H1 (cell line): Measurements from ENCODE around the gene MAPK11. TPM values are rescaled to one million over a fixed set of nuclear protein-coding genes. Genes with fewer than 3 reads are reported as not detected.

ENCODE experiments used
- CTCF ChIA-PET: fragments of 300-600 bp; sonication (Branson Sonifier 250); formaldehyde crosslinking; loops from one replicate; lab custom pipeline; 2021; ENCODE audit not compliant: partially characterized antibody; lab: Charles Lee
- POLR2A ChIA-PET: fragments of 300-600 bp; sonication (Branson Sonifier 250); formaldehyde crosslinking; loops from one replicate; lab custom pipeline; 2021; ENCODE audit warnings: inconsistent platforms; ENCODE audit not compliant: partially characterized antibody; lab: Charles Lee
- DNase-seq, 2 experiments: peaks; one replicate each; pipeline versions ENCODE4 v3.0.0 to v3.0.0-alpha.2; 2010 to 2022; ENCODE audit warnings: low spot score in 2 of 2, low read depth in 1 of 2, mixed read lengths in 1 of 2
- FAIRE-seq: peaks from 2 replicates; lab custom pipeline; 2011; peaks lifted over from hg19 to GRCh38; lab: Jason Lieb, UNC
- H2AFZ ChIP-seq: 2 replicates; pipeline ENCODE4 v1.8.1; 2012; ENCODE audit warnings: low read length, inconsistent platforms
- H2AK5ac ChIP-seq: 2 replicates; pipeline ENCODE4 v1.6.1; 2013; ENCODE audit warnings: low read depth, low read length
- H2BK120ac ChIP-seq: replicated peaks from 2 replicates; pipeline ENCODE3; 2013; ENCODE audit warnings: low read depth, low read length, inconsistent platforms
- H2BK12ac ChIP-seq: 2 replicates; pipeline ENCODE4 v1.6.1; 2013; ENCODE audit warnings: low read depth, low read length
- H2BK15ac ChIP-seq: 2 replicates; pipeline ENCODE4 v1.6.1; 2013; ENCODE audit warnings: low read length
- H2BK20ac ChIP-seq: 2 replicates; pipeline ENCODE4 v1.6.1; 2013; ENCODE audit warnings: low read length
- H2BK5ac ChIP-seq: 2 replicates; pipeline ENCODE4 v1.6.1; 2013; ENCODE audit warnings: low read depth, low read length
- H3K14ac ChIP-seq: 2 replicates; pipeline ENCODE4 v1.6.1; 2013; ENCODE audit warnings: inconsistent platforms; ENCODE audit not compliant: insufficient read length
- H3K18ac ChIP-seq: 2 replicates; pipeline ENCODE4 v1.6.1; 2013; ENCODE audit warnings: low read length; ENCODE audit errors: extremely low read depth
- H3K23ac ChIP-seq: 2 replicates; pipeline ENCODE4 v1.6.1; 2013; ENCODE audit warnings: inconsistent platforms; ENCODE audit not compliant: insufficient read length
- H3K23me2 ChIP-seq: 2 replicates; pipeline ENCODE4 v1.6.1; 2013; ENCODE audit warnings: low read depth, low read length
- H3K27ac ChIP-seq: 2 replicates; pipeline ENCODE4 v1.6.1; 2011; ENCODE audit warnings: low read depth, low read length, inconsistent platforms
- H3K27me3 ChIP-seq, 4 experiments: replicated peaks in 1 of 4; 1 replicate in 1 of 4; 2 replicates in 3 of 4; pipeline versions ENCODE4 v1.6.1 to v1.8.1; 2011 to 2013; ENCODE audit warnings: low read length in 3 of 4, mild to moderate bottlenecking in 3 of 4, inconsistent platforms in 2 of 4, mixed read lengths in 2 of 4, moderate library complexity in 1 of 4; ENCODE audit not compliant: control insufficient read depth in 3 of 4, insufficient read depth in 3 of 4; ENCODE audit errors: extremely low read depth in 1 of 4
- H3K36me3 ChIP-seq, 4 experiments: 2 replicates each; pipeline versions ENCODE4 v1.6.1 to v1.8.1; 2011 to 2013; ENCODE audit warnings: mild to moderate bottlenecking in 4 of 4, low read length in 3 of 4, moderate library complexity in 2 of 4, control low read depth in 1 of 4, inconsistent platforms in 1 of 4; ENCODE audit not compliant: insufficient read depth in 4 of 4, control insufficient read depth in 2 of 4
- H3K4ac ChIP-seq: replicated peaks from 2 replicates; pipeline ENCODE3; 2013; ENCODE audit warnings: low read length, low read depth, mixed read lengths, inconsistent platforms; ENCODE audit not compliant: insufficient read length
- H3K4me1 ChIP-seq, 4 experiments: replicated peaks in 1 of 4; 1 replicate in 1 of 4; 2 replicates in 3 of 4; pipeline versions ENCODE4 v1.6.1 to v1.8.1; 2011 to 2013; ENCODE audit warnings: low read length in 3 of 4, inconsistent platforms in 2 of 4, mixed read lengths in 1 of 4; ENCODE audit not compliant: insufficient read depth in 4 of 4, control insufficient read depth in 3 of 4
- H3K4me2 ChIP-seq, 2 experiments: 2 replicates each; pipeline versions ENCODE4 v1.6.1 to v1.8.1; 2011 to 2013; ENCODE audit warnings: low read depth in 2 of 2, low read length in 2 of 2, control low read depth in 1 of 2, inconsistent platforms in 1 of 2, mild to moderate bottlenecking in 1 of 2; ENCODE audit not compliant: insufficient read depth in 1 of 2
- H3K4me3 ChIP-seq, 4 experiments: fragments of 200-600, 300-600 bp in 1 of 4; sonication (generic), shearing (Covaris generic), sonication (Bioruptor Twin) in 1 of 4; 2 replicates each; pipeline versions ENCODE4 v1.5.1 to v1.8.1; 2011 to 2016; ENCODE audit warnings: low read length in 4 of 4, low read depth in 3 of 4, control low read depth in 2 of 4, inconsistent platforms in 2 of 4, mild to moderate bottlenecking in 2 of 4, mixed read lengths in 1 of 4, moderate library complexity in 1 of 4; ENCODE audit not compliant: insufficient read depth in 2 of 4; ENCODE audit errors: extremely low read depth in 1 of 4
- H3K56ac ChIP-seq: replicated peaks from 2 replicates; pipeline ENCODE3; 2013; ENCODE audit warnings: low read depth, mild to moderate bottlenecking, mixed read lengths, low read length, inconsistent platforms; ENCODE audit not compliant: insufficient read length
- H3K79me1 ChIP-seq: 2 replicates; pipeline ENCODE4 v1.6.1; 2013; ENCODE audit warnings: low read depth, low read length, control low read depth
- H3K79me2 ChIP-seq, 2 experiments: 2 replicates each; pipeline versions ENCODE4 v1.6.1 to v1.8.1; 2012 to 2013; ENCODE audit warnings: low read length in 2 of 2, mild to moderate bottlenecking in 2 of 2, inconsistent platforms in 1 of 2; ENCODE audit not compliant: insufficient read depth in 2 of 2, control insufficient read depth in 1 of 2
- H3K9ac ChIP-seq, 4 experiments: replicated peaks in 1 of 4; 1 replicate in 1 of 4; 2 replicates in 3 of 4; pipeline versions ENCODE4 v1.6.1 to v1.8.1; 2011 to 2013; ENCODE audit warnings: low read depth in 3 of 4, low read length in 3 of 4, control low read depth in 2 of 4, mild to moderate bottlenecking in 2 of 4, moderate library complexity in 2 of 4, inconsistent platforms in 1 of 4; ENCODE audit errors: extremely low read depth in 1 of 4
- H3K9me3 ChIP-seq, 2 experiments: 2 replicates each; pipeline versions ENCODE4 v1.6.1 to v1.8.1; 2012 to 2013; ENCODE audit warnings: mild to moderate bottlenecking in 2 of 2, moderate library complexity in 2 of 2, control low read depth in 1 of 2, inconsistent platforms in 1 of 2, low read depth in 1 of 2, low read length in 1 of 2, mixed read lengths in 1 of 2; ENCODE audit not compliant: insufficient read depth in 2 of 2
- H4K20me1 ChIP-seq, 2 experiments: replicated peaks in 1 of 2; 2 replicates each; pipeline versions ENCODE3 to v1.8.1; 2011 to 2013; ENCODE audit warnings: inconsistent platforms in 2 of 2, low read length in 2 of 2, mild to moderate bottlenecking in 1 of 2; ENCODE audit not compliant: insufficient read depth in 2 of 2, control insufficient read depth in 1 of 2
- H4K5ac ChIP-seq: 2 replicates; pipeline ENCODE4 v1.6.1; 2013; ENCODE audit warnings: low read length, low read depth, mixed read lengths, inconsistent platforms; ENCODE audit not compliant: insufficient read length
- H4K8ac ChIP-seq: 2 replicates; pipeline ENCODE4 v1.8.0; 2013; ENCODE audit warnings: mild to moderate bottlenecking, moderate library complexity, low read length, inconsistent platforms; ENCODE audit not compliant: insufficient read depth; ENCODE audit errors: extremely low read depth
- H4K91ac ChIP-seq: replicated peaks from 2 replicates; pipeline ENCODE3; 2013; ENCODE audit warnings: low read length, mixed read lengths, inconsistent platforms; ENCODE audit not compliant: insufficient read length
- CEBPB ChIP-seq: IDR thresholded peaks from 2 replicates; pipeline ENCODE4 v1.6.1; 2012; ENCODE audit warnings: low read depth, low read length
- WGBS, 2 experiments: shearing (Covaris generic) in 1 of 2; methylation state at CpG; one replicate each; pipeline versions ENCODE4 v1.1.6 to v1.1.7; 2013 to 2015; ENCODE audit warnings: low lambda C conversion rate in 2 of 2, mixed read lengths in 2 of 2, inconsistent platforms in 1 of 2, low coverage in 1 of 2, missing lambda C conversion rate in 1 of 2; ENCODE audit not compliant: insufficient replicate concordance in 2 of 2, insufficient coverage in 1 of 2, insufficient read length in 1 of 2; ENCODE audit errors: extremely low coverage in 1 of 2, missing lambda C conversion rate in 1 of 2; 5-methylcytosine and 5-hydroxymethylcytosine counted together
- polyA plus RNA-seq, 7 experiments: library from polyadenylated mRNA; depleted of rRNA in 3 of 7; stranded (reverse) in 5 of 7; unstranded in 2 of 7; fragments of >200 nt in 5 of 7; fragments of 200-250 nt in 2 of 7; gene quantifications; 1 replicate in 5 of 7; 2 replicates in 1 of 7; 4 replicates in 1 of 7; pipeline versions ENCODE4 v1.2.1 to v1.2.3, GENCODE V29; 2011 to 2013; ENCODE audit warnings: missing spikeins in 2 of 7, mixed read lengths in 2 of 7
- total RNA-seq: library from RNA; stranded (reverse); fragmentation: NEBNext Ultra II Directional; extraction: Animal tissue kit (Norgen Biotek cat#: 25700); gene quantifications from 2 replicates; pipeline ENCODE4 v1.2.1, GENCODE V29; 2021

Gene MAPK11
- total and polyA plus RNA-seq, 2 of the 8 experiments (the other 6 are each of a cell fraction or from before 2014, with no cell fraction given) = 0.70 to 1.5 TPM

DNA sequence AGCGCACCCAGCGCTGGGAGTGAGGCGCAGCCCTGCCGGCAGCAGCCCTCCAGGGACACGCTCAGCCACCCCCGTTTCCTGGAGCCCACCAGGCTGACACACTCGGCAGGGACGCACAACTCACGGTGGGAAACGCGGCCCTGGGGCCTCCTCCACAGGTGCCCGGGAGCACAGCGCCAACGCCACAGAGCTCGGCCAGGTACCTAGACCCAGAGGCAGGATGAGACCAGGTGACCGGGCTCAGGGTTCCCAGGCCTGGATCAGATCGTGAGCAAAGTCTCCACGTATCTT, 43.4 kb downstream of the MAPK11 start:
- FAIRE-seq = no peak
- Histone ChIP-seq H4K5ac (no peak overlapping the region), H2AK5ac (no peak overlapping the region), H3K9ac (no peak overlapping the region), H3K18ac (no peak overlapping the region), H3K4me3 (no peak overlapping the region), H3K9me3 (no peaks in the 10 kb centered on the region), H3K79me1 (0 out of 2 replicates have a peak, but pooled peaks cover 4% of the 10 kb centered on the region), H3K4me1 (no peaks in the 10 kb centered on the region), H4K20me1 (peaks cover 0 to 13% of the 10 kb centered on the region in 2 experiments), H3K23me2 (no peaks in the 10 kb centered on the region), H2AFZ (no peak overlapping the region), H3K56ac (no peak overlapping the region), H2BK15ac (no peak overlapping the region), H2BK5ac (no peak overlapping the region), H3K27ac (no peak overlapping the region), H3K36me3 (peaks cover 0 to 13% (median 6%) of the 10 kb centered on the region in 4 experiments; a peak in 6 of 8 replicates), H4K8ac (no peak overlapping the region), H2BK12ac (no peak overlapping the region), H3K14ac (no peak overlapping the region), H2BK120ac (no peak overlapping the region), H3K79me2 (no peaks in the 10 kb centered on the region), H3K27me3 (no peaks in the 10 kb centered on the region), H3K23ac (no peak overlapping the region), H3K4me2 (no peak overlapping the region), H3K4ac (no peak overlapping the region), H4K91ac (no peak overlapping the region), H2BK20ac (no peak overlapping the region)
- 94% methylated on average over 18 of the region's 18 CpGs; no CpG with 5 or more reads in 1 of the 2 experiments for WGBS, 2 experiments
- no peak for TF ChIP-seq CEBPB
- ChIA-PET CTCF (interaction anchor here (1.2 to 9.2 kb wide), 2 partner anchors 13 to 50 kb away, joined by 3 to 77 read pairs; no protein-coding TSS in a partner anchor), POLR2A (interaction anchor here (0.6 to 1.2 kb wide), 2 partner anchors 8 to 265 kb away, joined by 3 to 4 read pairs; no protein-coding TSS in a partner anchor)
- DNase-seq = no peak
